ENCODE measurements around the gene MTERF2. TPM values are rescaled to one million over a fixed set of nuclear protein-coding genes. Genes with fewer than 3 reads are reported as not detected.

The MTERF2 gene
- total and polyA plus RNA-seq, 2 of the 13 experiments (the other 11 are each of a cell fraction or from before 2014, with no cell fraction given), result 8.0 to 11.6 TPM

GRCh38 chr12:106975993-106976658 is 10.8 kb downstream of the MTERF2 start (continued):
- 0 out of 2 replicates have a peak, but pooled peaks have one; percentile 19 for TF ChIP-seq FOXP1 (IDR thresholded peaks at IDR 0.05)
- peak; percentile 74 for TF ChIP-seq FOXP1 (CRISPR knock-in tag; IDR thresholded peaks at IDR 0.05)
- no peak for TF ChIP-seq ZNF552 (CRISPR knock-in tag; IDR thresholded peaks at IDR 0.05; ENCODE audit: borderline replicate concordance)
- TF ChIP-seq, protein P1, sequence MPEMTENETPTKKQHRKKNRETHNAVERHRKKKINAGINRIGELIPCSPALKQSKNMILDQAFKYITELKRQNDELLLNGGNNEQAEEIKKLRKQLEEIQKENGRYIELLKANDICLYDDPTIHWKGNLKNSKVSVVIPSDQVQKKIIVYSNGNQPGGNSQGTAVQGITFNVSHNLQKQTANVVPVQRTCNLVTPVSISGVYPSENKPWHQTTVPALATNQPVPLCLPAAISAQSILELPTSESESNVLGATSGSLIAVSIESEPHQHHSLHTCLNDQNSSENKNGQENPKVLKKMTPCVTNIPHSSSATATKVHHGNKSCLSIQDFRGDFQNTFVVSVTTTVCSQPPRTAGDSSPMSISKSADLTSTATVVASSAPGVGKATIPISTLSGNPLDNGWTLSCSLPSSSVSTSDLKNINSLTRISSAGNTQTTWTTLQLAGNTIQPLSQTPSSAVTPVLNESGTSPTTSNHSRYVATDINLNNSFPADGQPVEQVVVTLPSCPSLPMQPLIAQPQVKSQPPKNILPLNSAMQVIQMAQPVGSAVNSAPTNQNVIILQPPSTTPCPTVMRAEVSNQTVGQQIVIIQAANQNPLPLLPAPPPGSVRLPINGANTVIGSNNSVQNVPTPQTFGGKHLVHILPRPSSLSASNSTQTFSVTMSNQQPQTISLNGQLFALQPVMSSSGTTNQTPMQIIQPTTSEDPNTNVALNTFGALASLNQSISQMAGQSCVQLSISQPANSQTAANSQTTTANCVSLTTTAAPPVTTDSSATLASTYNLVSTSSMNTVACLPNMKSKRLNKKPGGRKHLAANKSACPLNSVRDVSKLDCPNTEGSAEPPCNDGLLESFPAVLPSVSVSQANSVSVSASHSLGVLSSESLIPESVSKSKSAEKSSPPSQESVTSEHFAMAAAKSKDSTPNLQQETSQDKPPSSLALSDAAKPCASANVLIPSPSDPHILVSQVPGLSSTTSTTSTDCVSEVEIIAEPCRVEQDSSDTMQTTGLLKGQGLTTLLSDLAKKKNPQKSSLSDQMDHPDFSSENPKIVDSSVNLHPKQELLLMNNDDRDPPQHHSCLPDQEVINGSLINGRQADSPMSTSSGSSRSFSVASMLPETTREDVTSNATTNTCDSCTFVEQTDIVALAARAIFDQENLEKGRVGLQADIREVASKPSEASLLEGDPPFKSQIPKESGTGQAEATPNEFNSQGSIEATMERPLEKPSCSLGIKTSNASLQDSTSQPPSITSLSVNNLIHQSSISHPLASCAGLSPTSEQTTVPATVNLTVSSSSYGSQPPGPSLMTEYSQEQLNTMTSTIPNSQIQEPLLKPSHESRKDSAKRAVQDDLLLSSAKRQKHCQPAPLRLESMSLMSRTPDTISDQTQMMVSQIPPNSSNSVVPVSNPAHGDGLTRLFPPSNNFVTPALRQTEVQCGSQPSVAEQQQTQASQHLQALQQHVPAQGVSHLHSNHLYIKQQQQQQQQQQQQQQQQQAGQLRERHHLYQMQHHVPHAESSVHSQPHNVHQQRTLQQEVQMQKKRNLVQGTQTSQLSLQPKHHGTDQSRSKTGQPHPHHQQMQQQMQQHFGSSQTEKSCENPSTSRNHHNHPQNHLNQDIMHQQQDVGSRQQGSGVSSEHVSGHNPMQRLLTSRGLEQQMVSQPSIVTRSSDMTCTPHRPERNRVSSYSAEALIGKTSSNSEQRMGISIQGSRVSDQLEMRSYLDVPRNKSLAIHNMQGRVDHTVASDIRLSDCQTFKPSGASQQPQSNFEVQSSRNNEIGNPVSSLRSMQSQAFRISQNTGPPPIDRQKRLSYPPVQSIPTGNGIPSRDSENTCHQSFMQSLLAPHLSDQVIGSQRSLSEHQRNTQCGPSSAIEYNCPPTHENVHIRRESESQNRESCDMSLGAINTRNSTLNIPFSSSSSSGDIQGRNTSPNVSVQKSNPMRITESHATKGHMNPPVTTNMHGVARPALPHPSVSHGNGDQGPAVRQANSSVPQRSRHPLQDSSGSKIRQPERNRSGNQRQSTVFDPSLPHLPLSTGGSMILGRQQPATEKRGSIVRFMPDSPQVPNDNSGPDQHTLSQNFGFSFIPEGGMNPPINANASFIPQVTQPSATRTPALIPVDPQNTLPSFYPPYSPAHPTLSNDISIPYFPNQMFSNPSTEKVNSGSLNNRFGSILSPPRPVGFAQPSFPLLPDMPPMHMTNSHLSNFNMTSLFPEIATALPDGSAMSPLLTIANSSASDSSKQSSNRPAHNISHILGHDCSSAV (CRISPR knock-in tag; IDR thresholded peaks at IDR 0.05; ENCODE audit: borderline replicate concordance), result no peak
- no peak for TF ChIP-seq ZNF337 (CRISPR knock-in tag; IDR thresholded peaks at IDR 0.05; ENCODE audit: borderline replicate concordance, low read depth)
- TF ChIP-seq ATF1 (CRISPR knock-in tag; IDR thresholded peaks at IDR 0.05), result no peak
- no peak for TF ChIP-seq ZBTB38 (CRISPR knock-in tag; IDR thresholded peaks at IDR 0.05)
- no peak for TF ChIP-seq ZNF292 (CRISPR knock-in tag; IDR thresholded peaks at IDR 0.05; ENCODE audit: borderline replicate concordance, low read depth)
- TF ChIP-seq ZNF225 (CRISPR knock-in tag; IDR thresholded peaks at IDR 0.05), result no peak
- TF ChIP-seq ZNF205 (CRISPR knock-in tag; IDR thresholded peaks at IDR 0.05), result no peak
- TF ChIP-seq KDM5A (IDR thresholded peaks at IDR 0.05; ENCODE audit: borderline replicate concordance, low read length), result no peak
- no peak for TF ChIP-seq HHEX (CRISPR knock-in tag; IDR thresholded peaks at IDR 0.05)
- no peak for TF ChIP-seq ZNF383 (CRISPR knock-in tag; IDR thresholded peaks at IDR 0.05; ENCODE audit: borderline replicate concordance)
- TF ChIP-seq ZNF441 (CRISPR knock-in tag; IDR thresholded peaks at IDR 0.05; ENCODE audit: borderline replicate concordance), result 0 out of 2 replicates have a peak, but pooled peaks have one; percentile 16
- TF ChIP-seq IRX3 (CRISPR knock-in tag; IDR thresholded peaks at IDR 0.05; ENCODE audit: borderline replicate concordance, low read depth), result no peak
- TF ChIP-seq MAZ (IDR thresholded peaks at IDR 0.05; ENCODE audit: borderline replicate concordance, low read depth, low read length), result no peak
- no peak for TF ChIP-seq MAZ (CRISPR knock-in tag; IDR thresholded peaks at IDR 0.05; ENCODE audit: low read depth)
- TF ChIP-seq HOXD1 (CRISPR knock-in tag; IDR thresholded peaks at IDR 0.05), result 0 out of 2 replicates have a peak, but pooled peaks have one; percentile 12
- no peak for TF ChIP-seq RXRA (CRISPR knock-in tag; IDR thresholded peaks at IDR 0.05)
- TF ChIP-seq CREB1 (IDR thresholded peaks at IDR 0.05), result no peak
- peak; percentile 43; the same call in 1 of the 2 replicates for TF ChIP-seq CREB1 (CRISPR knock-in tag; IDR thresholded peaks at IDR 0.05)
- TF ChIP-seq, protein P2, sequence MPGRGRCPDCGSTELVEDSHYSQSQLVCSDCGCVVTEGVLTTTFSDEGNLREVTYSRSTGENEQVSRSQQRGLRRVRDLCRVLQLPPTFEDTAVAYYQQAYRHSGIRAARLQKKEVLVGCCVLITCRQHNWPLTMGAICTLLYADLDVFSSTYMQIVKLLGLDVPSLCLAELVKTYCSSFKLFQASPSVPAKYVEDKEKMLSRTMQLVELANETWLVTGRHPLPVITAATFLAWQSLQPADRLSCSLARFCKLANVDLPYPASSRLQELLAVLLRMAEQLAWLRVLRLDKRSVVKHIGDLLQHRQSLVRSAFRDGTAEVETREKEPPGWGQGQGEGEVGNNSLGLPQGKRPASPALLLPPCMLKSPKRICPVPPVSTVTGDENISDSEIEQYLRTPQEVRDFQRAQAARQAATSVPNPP (CRISPR knock-in tag; IDR thresholded peaks at IDR 0.05), result no peak
- TF ChIP-seq ZNF3 (CRISPR knock-in tag; IDR thresholded peaks at IDR 0.05), result peak; percentile 98
- TF ChIP-seq ELF1 (CRISPR knock-in tag; IDR thresholded peaks at IDR 0.05), result no peak
- TF ChIP-seq SMC3 (IDR thresholded peaks at IDR 0.05; ENCODE audit: low read length), result no peak
